GM23338 (cell line): Measurements from ENCODE around the gene CCAR1. TPM values are rescaled to one million over a fixed set of nuclear protein-coding genes. Genes with fewer than 3 reads are reported as not detected.
A peak's percentile ranks its signal among the peaks of the same experiment; 100 is the strongest.

ENCODE experiments used
- ATAC-seq: fragments of 200-7000 bp; cut with Tn5 transposase; 3 replicates; pipeline ENCODE4 v1.9.1; 2020
- DNase-seq: peaks from one replicate; pipeline ENCODE4 v3.0.0-alpha.2; 2015; ENCODE audit warnings: low spot score
- H2AFZ ChIP-seq: fragments of 200-600 bp; sonication (generic); 2 replicates; pipeline ENCODE4 v1.8.0; 2016; ENCODE audit warnings: antibody characterized with exemption, mild to moderate bottlenecking, moderate library complexity
- H3F3A ChIP-seq: fragments of 200-600 bp; sonication (generic); replicated peaks from 2 replicates; pipeline ENCODE4 v1.8.0; 2017; ENCODE audit warnings: antibody characterized with exemption, mixed run types, low read depth
- H3K27ac ChIP-seq: fragments of 200-600 bp; sonication (generic); 2 replicates; pipeline ENCODE4 v1.6.1; 2016; ENCODE audit warnings: low read depth
- H3K27me3 ChIP-seq: fragments of 200-600 bp; sonication (generic); 2 replicates; pipeline ENCODE4 v1.8.0; 2016; ENCODE audit warnings: mild to moderate bottlenecking, mixed run types, moderate library complexity; ENCODE audit not compliant: insufficient read depth
- H3K36me3 ChIP-seq: fragments of 200-600 bp; sonication (generic); 2 replicates; pipeline ENCODE4 v1.8.0; 2016; ENCODE audit warnings: mild to moderate bottlenecking; ENCODE audit not compliant: insufficient read depth
- H3K4me1 ChIP-seq: fragments of 200-600 bp; sonication (generic); 2 replicates; pipeline ENCODE4 v1.8.0; 2016; ENCODE audit warnings: mild to moderate bottlenecking, moderate library complexity; ENCODE audit not compliant: insufficient read depth
- H3K4me2 ChIP-seq: fragments of 200-600 bp; sonication (generic); 2 replicates; pipeline ENCODE4 v1.7.1; 2017; ENCODE audit warnings: mixed run types
- H3K4me3 ChIP-seq: fragments of 200-600 bp; sonication (generic); 2 replicates; pipeline ENCODE4 v1.6.1; 2016; ENCODE audit warnings: mixed run types
- H3K79me2 ChIP-seq: fragments of 200-600 bp; sonication (generic); replicated peaks from 2 replicates; pipeline ENCODE4 v1.8.0; 2017; ENCODE audit warnings: mild to moderate bottlenecking; ENCODE audit not compliant: insufficient read depth
- H3K9me2 ChIP-seq: fragments of 200-600 bp; sonication (generic); 2 replicates; pipeline ENCODE4 v1.8.0; 2017; ENCODE audit not compliant: insufficient read depth
- H4K20me1 ChIP-seq: fragments of 200-600 bp; sonication (generic); replicated peaks from 2 replicates; pipeline ENCODE4 v1.8.0; 2017; ENCODE audit warnings: mild to moderate bottlenecking; ENCODE audit not compliant: insufficient read depth
- H3K27ac Mint-ChIP-seq: 2 replicates; pipeline ENCODE4 v1.8.0; 2020; ENCODE audit warnings: inconsistent platforms, mild to moderate bottlenecking, moderate library complexity, mixed read lengths
- H3K27me3 Mint-ChIP-seq: 3 replicates; pipeline ENCODE4 v1.8.0; 2022; ENCODE audit warnings: low read depth, mild to moderate bottlenecking, moderate library complexity, mixed read lengths, inconsistent platforms; ENCODE audit not compliant: insufficient read depth, poor library complexity
- H3K36me3 Mint-ChIP-seq: 3 replicates; pipeline ENCODE4 v1.8.0; 2021; ENCODE audit warnings: low read depth, mild to moderate bottlenecking, inconsistent platforms, moderate library complexity, mixed read lengths
- H3K4me1 Mint-ChIP-seq: 3 replicates; pipeline ENCODE4 v1.8.0; 2020; ENCODE audit warnings: mild to moderate bottlenecking, inconsistent platforms, mixed read lengths
- H3K4me3 Mint-ChIP-seq: 3 replicates; pipeline ENCODE4 v1.8.0; 2021; ENCODE audit warnings: moderate library complexity, mild to moderate bottlenecking, inconsistent platforms, mixed read lengths
- H3K9me3 Mint-ChIP-seq: 3 replicates; pipeline ENCODE4 v1.8.0; 2020; ENCODE audit warnings: moderate library complexity, mild to moderate bottlenecking, inconsistent platforms, mixed read lengths
- EZH2 ChIP-seq: fragments of 200-600 bp; sonication (generic); IDR thresholded peaks from one replicate; pipeline ENCODE4 v1.8.0; 2017; ENCODE audit warnings: antibody characterized with exemption, mild to moderate bottlenecking, low read depth; ENCODE audit not compliant: unreplicated experiment
- POLR2AphosphoS5 ChIP-seq: IDR thresholded peaks from 2 replicates; pipeline ENCODE4 v1.6.1; 2016; ENCODE audit warnings: antibody characterized with exemption, low read depth
- polyA plus RNA-seq: library from polyadenylated mRNA; unstranded; fragments of >200 nt; fragmentation: Nextera tagmentation; extraction: Ambion mirVana; gene quantifications from 2 replicates; pipeline ENCODE4 v1.2.1, GENCODE V29; 2016
- total RNA-seq: library from RNA; depleted of rRNA; stranded (reverse); fragments of >200 nt; shearing (Covaris generic); gene quantifications from 2 replicates; pipeline ENCODE4 v1.2.3, GENCODE V29; 2014
- TF ChIP-seq, protein P1 (sequence below), 2 experiments: fragments of 200-600 bp in 1 of 2; sonication (generic) in 1 of 2; conservative IDR thresholded peaks; 2 replicates each; pipeline versions ENCODE4 v1.5.1 to v1.6.1; 2016 to 2017; ENCODE audit warnings: antibody characterized with exemption in 2 of 2, low read depth in 2 of 2, mild to moderate bottlenecking in 2 of 2, moderate library complexity in 1 of 2
- TF ChIP-seq, protein P2 (sequence below): IDR thresholded peaks from 2 replicates; pipeline ENCODE4 v1.6.1; 2016; ENCODE audit warnings: antibody characterized with exemption

CCAR1 gene
- total and polyA plus RNA-seq, 2 experiments from 2014 or later, result 118 to 121 TPM

DNA sequence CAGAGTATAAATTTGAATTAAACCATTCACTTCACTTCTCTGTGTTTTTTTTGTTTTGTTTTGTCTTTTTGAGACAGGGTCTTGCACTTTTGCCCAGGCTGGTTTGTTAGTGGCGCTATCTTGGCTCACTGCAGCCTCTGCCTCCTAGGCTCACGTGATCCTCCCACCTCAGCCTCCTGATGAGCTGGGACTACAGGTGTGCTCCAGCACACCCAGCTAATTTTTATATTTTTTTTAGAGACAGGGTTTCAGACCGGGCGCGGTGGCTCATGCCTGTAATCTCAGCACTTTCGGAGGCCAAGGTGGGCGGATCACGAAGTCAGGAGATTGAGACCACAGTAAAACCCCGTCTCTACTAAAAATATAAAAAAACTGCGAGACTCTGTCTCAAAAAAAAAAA, 69.4 kb downstream of the CCAR1 start:
- H2AFZ ChIP-seq, result no peak overlapping the region
- DNase-seq (no peak), ATAC-seq (no peak)
- H3K4me1 Mint-ChIP-seq, result no peaks in the 10 kb centered on the region
- H3K9me3 Mint-ChIP-seq, result no peaks in the 10 kb centered on the region
- no peak overlapping the region for H3K4me3 ChIP-seq
- H3K4me2 ChIP-seq, result no peak overlapping the region
- H3K79me2 ChIP-seq, result no peaks in the 10 kb centered on the region; the same call in 1 of the 2 replicates
- no peaks in the 10 kb centered on the region for H3K4me1 ChIP-seq
- H3K9me2 ChIP-seq, result no peaks in the 10 kb centered on the region
- peaks cover 27% of the 10 kb centered on the region for H3F3A ChIP-seq
- peaks cover 77% of the 10 kb centered on the region for H3K36me3 Mint-ChIP-seq
- peaks cover 2% of the 10 kb centered on the region for H3K27me3 Mint-ChIP-seq
- TF ChIP-seq POLR2AphosphoS5, result no peak
- H3K27ac Mint-ChIP-seq, result no peak overlapping the region
- peaks cover under 1% of the 10 kb centered on the region; the same call in 1 of the 2 replicates for H4K20me1 ChIP-seq
- H3K27me3 ChIP-seq, result no peaks in the 10 kb centered on the region
- peaks cover 65% of the 10 kb centered on the region for H3K36me3 ChIP-seq
- H3K4me3 Mint-ChIP-seq, result no peak overlapping the region
- H3K27ac ChIP-seq, result no peak overlapping the region

DNA sequence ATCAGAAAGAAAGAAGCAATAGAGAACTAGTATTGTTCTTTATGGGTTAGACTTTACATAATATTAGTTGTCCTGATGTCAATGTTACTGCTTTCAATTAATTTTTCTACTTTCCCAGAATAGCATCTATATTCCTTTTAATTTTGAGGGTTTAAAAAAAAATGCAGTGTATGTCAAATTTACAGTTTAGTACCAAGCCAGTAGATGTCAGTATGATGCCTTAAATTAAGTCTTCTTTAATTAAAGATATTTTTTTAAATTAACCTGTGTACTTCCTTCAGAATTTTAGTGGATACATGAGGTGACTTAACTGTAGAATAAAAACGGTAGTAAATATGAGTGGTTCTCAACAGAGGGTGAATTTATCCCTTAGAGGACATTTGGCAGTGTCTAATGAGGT, 71.1 kb downstream of the CCAR1 start:
- Histone ChIP-seq H3K4me2 (no peak overlapping the region), H3K79me2 (no peaks in the 10 kb centered on the region; the same call in 1 of the 2 replicates), H3K4me3 (no peak overlapping the region), H2AFZ (no peak overlapping the region), H3F3A (peaks cover 27% of the 10 kb centered on the region), H3K4me1 (no peaks in the 10 kb centered on the region), H4K20me1 (no peaks in the 10 kb centered on the region; the same call in 1 of the 2 replicates), H3K36me3 (peaks cover 54% of the 10 kb centered on the region), H3K27me3 (no peaks in the 10 kb centered on the region), H3K9me2 (no peaks in the 10 kb centered on the region), H3K27ac (no peak overlapping the region)
- DNase-seq (peak; percentile 11), ATAC-seq (no peak)
- H3K27me3 Mint-ChIP-seq, result peaks cover 2% of the 10 kb centered on the region
- peaks cover 61% of the 10 kb centered on the region for H3K36me3 Mint-ChIP-seq
- TF ChIP-seq, protein P1, sequence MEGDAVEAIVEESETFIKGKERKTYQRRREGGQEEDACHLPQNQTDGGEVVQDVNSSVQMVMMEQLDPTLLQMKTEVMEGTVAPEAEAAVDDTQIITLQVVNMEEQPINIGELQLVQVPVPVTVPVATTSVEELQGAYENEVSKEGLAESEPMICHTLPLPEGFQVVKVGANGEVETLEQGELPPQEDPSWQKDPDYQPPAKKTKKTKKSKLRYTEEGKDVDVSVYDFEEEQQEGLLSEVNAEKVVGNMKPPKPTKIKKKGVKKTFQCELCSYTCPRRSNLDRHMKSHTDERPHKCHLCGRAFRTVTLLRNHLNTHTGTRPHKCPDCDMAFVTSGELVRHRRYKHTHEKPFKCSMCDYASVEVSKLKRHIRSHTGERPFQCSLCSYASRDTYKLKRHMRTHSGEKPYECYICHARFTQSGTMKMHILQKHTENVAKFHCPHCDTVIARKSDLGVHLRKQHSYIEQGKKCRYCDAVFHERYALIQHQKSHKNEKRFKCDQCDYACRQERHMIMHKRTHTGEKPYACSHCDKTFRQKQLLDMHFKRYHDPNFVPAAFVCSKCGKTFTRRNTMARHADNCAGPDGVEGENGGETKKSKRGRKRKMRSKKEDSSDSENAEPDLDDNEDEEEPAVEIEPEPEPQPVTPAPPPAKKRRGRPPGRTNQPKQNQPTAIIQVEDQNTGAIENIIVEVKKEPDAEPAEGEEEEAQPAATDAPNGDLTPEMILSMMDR (conservative IDR thresholded peaks at IDR 0.05; ENCODE audit: low read depth in 2 of 2), result peak in 1 of 2 experiments; percentile 48; a peak in 3 of 4 replicates
- TF ChIP-seq, protein P2, sequence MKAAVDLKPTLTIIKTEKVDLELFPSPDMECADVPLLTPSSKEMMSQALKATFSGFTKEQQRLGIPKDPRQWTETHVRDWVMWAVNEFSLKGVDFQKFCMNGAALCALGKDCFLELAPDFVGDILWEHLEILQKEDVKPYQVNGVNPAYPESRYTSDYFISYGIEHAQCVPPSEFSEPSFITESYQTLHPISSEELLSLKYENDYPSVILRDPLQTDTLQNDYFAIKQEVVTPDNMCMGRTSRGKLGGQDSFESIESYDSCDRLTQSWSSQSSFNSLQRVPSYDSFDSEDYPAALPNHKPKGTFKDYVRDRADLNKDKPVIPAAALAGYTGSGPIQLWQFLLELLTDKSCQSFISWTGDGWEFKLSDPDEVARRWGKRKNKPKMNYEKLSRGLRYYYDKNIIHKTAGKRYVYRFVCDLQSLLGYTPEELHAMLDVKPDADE, result no peak
- H3K9me3 Mint-ChIP-seq, result no peaks in the 10 kb centered on the region
- no peak overlapping the region for H3K4me3 Mint-ChIP-seq
- no peaks in the 10 kb centered on the region for H3K4me1 Mint-ChIP-seq
- no peak overlapping the region for H3K27ac Mint-ChIP-seq

DNA sequence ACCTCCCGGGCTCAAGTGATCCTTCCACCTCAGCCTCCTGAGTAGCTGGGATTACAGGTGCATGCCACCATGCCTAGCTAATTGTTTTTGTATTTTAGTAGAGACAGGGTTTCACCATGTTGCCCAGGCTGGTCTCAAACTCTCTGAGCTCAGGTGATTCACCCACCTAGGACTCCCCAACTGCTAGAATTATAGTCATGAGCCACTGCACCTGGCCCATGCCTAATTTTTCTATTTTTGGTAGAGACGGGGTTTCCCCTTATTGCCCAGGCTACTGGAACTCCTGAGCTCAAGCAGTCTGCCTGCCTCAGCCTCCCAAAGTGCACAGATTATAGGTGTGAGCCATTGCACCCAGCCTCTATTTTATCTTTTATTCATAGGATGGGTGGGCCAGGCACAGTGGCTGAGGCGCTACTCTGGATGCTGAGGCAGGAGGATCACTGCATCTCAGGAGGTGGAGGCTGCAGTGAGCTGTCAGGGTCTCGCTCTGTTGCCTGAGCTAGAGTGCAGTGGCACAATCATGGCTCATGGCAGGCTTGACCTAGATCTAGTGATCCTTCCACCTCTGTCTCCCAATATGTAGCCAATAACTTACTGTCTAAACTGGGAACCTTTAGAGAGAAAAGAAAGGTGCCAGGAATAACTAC, 75.0 kb downstream of the CCAR1 start:
- H3F3A ChIP-seq, result peaks cover 15% of the 10 kb centered on the region
- H3K4me3 ChIP-seq, result no peak overlapping the region
- H3K36me3 ChIP-seq, result peaks cover 20% of the 10 kb centered on the region
- no peaks in the 10 kb centered on the region for H3K79me2 ChIP-seq
- H3K27me3 Mint-ChIP-seq, result peaks cover 2% of the 10 kb centered on the region
- H3K27me3 ChIP-seq, result no peaks in the 10 kb centered on the region
- H4K20me1 ChIP-seq, result no peaks in the 10 kb centered on the region
- no peak for DNase-seq
- H3K9me2 ChIP-seq, result no peaks in the 10 kb centered on the region
- H3K4me3 Mint-ChIP-seq, result no peak overlapping the region
- no peak for ATAC-seq
- H2AFZ ChIP-seq, result no peak overlapping the region
- no peaks in the 10 kb centered on the region for H3K9me3 Mint-ChIP-seq
- TF ChIP-seq, protein P1 (conservative IDR thresholded peaks at IDR 0.05; ENCODE audit: low read depth in 2 of 2), result no peak
- TF ChIP-seq EZH2, result no peak
- no peak overlapping the region for H3K27ac Mint-ChIP-seq
- no peaks in the 10 kb centered on the region for H3K4me1 Mint-ChIP-seq
- H3K4me2 ChIP-seq, result no peak overlapping the region
- H3K27ac ChIP-seq, result no peak overlapping the region
- peaks cover 27% of the 10 kb centered on the region; the same call in 2 of the 3 replicates for H3K36me3 Mint-ChIP-seq
- no peaks in the 10 kb centered on the region for H3K4me1 ChIP-seq
